Right renal pelvis (tissue), 4 donors: ENCODE results near the gene SWSAP1. TPM values are rescaled to one million over a fixed set of nuclear protein-coding genes. Genes with fewer than 3 reads are reported as not detected.
A peak's percentile ranks its signal among the peaks of the same experiment; 100 is the strongest.
"Not testable (repeated sequence)": the region's sequence is repeated elsewhere in the genome, so short reads cannot be mapped to it uniquely, and the experiment has no call there.

Experiments
- DNase-seq, 4 donors: peaks; one replicate each; pipeline ENCODE4 v3.0.0-alpha.2; 2013; ENCODE audit warnings: low read depth in 4 of 4, low spot score in 3 of 4, missing footprints in 1 of 4
- polyA plus RNA-seq, 4 donors: library from polyadenylated mRNA; unstranded; fragments of 120-200 nt; gene quantifications; one replicate each; pipeline ENCODE4 v1.2.1, GENCODE V29; 2013; ENCODE audit not compliant: insufficient read length in 4 of 4

Gene SWSAP1
- polyA plus RNA-seq, 4 donors: 2.7 to 4.0 (median 3.0) TPM

DNA sequence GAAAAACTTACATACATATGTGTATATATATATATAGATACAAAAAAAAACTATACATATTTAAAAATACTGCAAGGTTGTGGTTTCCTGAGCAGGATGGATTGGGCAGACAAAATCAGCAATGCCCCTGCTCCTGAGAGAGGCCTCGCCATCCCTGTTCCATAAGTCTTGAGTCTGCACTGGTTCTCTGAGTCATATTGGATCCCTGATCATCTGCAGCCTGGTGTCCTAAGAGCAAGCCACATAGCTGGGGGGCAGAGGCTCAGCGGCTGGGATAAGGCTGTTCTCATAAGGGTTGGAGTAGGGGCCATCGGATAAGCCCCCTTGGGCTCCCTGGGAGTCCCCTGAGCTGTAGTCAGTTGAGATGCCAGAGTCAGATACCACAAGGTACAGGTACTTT lies 3.3 kb downstream of the SWSAP1 start:
- DNase-seq: no peak

DNA sequence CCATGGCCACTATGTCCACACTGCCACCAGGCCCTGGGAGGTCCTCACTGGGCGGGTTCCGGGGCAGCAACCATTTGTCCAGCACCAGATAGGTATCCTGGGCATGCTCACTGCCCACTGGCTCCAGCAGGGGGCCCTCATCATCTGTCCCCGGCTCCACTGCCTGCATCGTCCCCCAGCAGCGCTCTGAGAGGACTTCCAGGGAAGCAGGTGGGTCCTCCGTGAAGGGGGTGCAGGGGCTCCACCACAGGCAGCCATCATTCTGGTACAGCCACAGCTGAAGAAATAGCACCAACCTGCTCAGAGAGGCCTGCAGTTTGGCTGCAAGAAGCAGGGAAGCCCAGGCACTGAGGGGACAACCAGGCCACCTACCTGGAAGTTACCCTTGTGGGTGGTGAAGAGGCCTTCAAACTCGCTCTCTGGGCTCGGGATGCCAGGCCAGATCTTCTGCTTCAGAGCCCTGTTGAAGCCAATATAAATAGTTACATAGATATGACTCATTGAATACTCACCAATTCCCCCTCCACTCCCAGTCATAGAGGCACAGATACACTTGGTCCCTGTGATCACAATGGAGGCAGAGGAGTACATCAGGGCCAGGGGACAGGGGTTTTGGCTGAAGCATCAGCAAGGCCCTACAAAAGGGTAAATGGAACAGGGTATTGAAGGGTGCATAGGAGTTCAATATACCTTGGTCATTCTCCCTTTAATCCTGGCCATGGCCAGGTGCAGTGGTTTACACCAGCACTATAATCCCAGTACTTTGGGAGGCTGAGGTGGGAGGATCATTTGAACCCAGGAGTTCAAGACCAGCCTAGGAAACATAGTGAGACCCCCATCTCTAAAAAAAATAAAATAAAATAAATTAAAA lies 4.1 kb downstream of the SWSAP1 start:
- no peak for DNase-seq

GRCh38 chr19:11379269-11379845 lies 4.9 kb downstream of the SWSAP1 start:
- DNase-seq: not testable (repeated sequence)

DNA sequence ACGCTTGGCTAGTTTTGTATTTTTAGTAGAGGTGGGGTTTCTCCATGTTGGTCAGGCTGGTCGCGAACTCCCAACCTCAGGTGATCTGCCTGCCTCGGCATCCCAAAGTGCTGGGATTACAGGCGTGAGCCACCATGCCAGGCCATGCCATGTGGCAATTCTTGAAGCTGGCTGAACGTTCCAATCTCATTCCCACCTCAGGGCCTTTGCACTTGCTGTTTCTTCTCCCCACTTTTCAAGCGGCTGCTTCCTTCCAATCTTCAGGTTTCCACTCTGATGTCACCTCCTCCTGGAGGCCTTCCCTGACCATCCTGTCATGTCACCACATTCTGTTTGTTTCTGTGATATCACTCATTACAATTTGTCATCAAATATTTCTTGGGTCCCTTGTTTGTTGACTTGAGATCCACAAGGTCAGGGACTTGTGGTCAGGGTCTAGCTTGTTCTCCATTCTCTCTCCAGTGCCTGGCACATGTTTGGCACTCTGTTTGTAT lies 5.4 kb downstream of the SWSAP1 start:
- DNase-seq: no peak

GRCh38 chr19:11380653-11381537 lies 6.4 kb downstream of the SWSAP1 start:
- peak; percentile 87 to 95 (median 94) for DNase-seq

GRCh38 chr19:11382898-11383705 lies 8.6 kb downstream of the SWSAP1 start:
- no peak for DNase-seq

DNA sequence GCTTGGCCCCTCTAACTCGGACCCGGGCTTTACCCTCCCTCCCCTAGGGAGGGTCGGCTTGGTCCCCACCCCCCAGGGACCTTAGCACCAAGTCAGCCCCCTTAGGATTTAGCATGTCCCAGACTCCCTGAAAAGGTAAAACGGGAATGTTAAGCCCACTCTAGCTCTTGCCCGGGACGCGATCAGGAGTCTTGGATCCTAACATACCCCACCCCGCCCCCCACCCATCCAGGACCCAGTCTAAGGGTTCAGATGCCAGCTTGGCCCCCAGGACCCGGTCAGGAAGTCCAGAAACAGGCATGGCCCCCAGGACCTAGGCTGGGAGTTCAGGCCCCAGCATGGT lies 9.2 kb downstream of the SWSAP1 start:
- DNase-seq: no peak

DNA sequence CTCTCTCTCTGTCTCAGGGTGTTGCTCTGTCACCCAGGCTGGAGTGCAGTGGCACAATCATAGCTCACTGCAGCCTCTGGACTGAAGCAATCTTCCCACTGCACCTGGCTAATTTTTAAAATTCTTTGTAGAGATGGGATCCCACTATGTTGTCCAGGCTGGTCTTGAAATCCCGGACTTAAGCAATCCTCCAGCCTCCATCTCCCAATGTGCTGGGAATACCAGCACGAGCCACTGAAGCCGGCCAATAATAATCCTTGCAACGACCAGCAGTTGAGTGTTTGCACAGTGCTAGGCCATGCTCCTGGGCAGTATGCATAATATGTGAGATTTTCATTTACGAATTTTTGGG lies 10.3 kb downstream of the SWSAP1 start:
- DNase-seq: no peak

- DNase-seq: no peak
Measured at GRCh38 chr19:11387162-11388034, 12.9 kb downstream of the SWSAP1 start.

DNA sequence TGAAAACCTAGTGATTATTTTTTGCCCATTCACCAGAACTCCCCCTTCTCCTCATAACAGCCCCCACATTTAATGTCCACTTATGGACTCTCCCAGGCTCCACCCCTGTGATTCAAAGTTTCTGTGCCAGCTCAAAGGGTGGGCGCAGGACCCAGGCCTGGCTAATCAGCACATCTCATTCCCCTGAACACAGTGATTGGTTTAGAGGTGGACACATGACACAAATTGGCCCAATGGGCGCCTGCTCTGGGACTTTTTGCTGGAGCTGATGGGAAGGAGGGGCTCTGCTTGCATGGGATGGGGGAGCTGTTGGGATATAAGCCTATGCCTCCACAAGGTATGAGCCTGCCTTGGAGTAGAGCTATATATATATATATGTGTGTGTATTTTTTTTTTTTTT lies 15.9 kb downstream of the SWSAP1 start:
- DNase-seq: no peak

DNA sequence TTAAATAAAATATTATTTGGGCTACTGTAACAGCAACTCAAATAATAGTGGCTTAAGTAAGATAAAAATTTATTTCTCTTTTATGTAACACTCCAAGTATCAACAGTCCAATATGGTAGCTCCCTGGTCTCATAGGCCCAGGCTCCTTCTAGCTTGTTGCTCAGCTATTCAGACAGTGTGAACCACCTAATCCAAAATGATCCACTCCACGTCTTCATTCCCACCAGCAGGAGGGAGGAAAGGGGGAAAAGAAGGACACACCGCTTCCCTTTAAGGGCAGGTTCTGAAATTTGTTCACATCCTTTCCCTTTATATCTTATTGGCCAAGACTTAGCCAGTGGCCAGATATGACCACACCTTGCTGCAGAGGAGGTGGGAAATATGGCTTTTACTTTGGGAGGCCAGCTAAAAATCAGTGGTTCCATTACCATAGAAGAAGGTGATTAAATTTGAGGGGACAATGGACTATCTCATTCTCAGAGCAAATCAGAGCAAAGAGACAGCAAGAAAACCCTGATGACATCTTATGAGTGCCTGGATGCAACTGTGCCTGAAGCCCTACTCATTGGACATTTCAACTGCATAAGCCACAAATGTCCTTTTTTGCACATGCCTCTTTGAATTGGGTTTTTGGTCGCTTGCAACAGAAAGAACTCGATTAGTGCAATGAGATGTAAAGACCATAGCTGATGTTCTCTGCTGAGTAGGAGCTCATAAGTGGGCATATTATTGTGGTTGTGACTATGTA lies 16.6 kb downstream of the SWSAP1 start:
- no peak for DNase-seq

- no peak for DNase-seq
Measured at GRCh38 chr19:11397089-11397610, 22.7 kb downstream of the SWSAP1 start.

DNA sequence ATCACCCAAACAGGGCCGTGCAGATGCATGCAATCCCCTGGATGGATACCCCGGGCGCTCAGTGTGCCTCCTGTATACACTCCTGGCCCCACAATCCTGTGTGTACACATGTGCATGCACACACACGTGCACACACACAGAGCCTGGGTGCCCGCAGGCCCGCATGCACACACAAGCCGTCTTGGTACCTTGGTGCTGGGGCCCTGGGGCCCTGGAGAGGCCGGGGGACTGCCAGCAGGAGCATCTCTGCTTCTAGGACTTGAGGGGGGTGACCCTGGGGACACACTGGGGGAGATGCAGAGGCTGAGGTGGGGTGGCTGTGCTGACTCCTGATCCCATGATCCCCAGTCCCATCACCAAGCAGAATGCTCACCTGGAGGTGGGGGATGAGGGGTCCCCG lies 25.2 kb downstream of the SWSAP1 start:
- DNase-seq: no peak

DNA sequence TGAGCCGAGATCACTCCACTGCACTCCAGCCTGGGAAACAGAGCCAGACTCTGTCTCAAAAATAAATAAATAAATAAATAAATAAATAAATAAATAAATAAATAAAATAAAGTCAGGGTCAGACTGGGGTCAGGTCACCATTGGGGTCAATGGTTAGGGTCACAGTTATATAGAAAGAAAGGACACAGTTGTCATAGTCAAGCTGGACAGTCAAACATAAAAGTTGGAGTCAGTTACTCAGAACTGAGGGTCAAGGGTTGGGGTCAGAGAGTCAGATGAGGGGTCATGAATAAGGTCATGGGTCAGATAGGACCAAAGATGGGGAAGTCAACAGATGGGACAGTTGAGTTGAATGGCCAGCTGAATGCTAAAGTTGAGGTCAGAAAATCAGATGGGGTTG lies 26.3 kb downstream of the SWSAP1 start:
- no peak for DNase-seq

DNA sequence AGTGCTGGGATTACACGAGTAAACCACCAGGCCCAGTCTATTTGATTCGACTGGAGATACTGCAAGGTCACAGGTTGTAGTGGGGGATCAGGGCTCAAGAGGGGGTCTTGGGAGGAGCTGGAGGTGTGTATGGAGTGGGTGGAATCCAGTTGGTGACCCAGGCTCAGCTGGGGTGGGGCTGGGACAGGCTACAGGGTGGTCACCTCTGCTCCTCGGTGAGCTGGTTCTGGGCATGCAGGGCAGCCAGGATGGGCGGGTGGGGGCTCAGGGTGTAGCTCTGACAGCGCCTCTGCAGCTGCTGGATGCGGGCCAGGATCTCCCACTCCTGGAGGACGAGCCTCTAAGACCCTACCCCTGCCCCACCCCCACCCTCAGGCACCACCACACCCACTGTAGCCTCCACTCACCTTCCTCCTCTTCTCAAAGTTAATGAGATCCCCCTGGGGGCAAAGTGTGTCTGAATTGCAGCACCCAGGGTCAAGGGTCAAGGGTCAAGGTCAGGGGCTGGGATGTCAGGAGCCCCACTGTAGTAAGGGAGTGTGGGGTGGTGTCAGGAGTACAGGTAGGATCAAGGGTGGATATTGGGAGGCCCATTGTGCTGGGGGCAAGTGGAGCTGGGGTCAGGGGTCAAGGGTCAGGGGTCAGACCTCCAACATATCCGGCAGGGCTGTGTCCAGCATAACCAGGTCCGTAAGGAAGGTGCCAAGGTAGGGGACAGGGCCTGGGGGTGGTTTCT lies 27.5 kb downstream of the SWSAP1 start:
- no peak for DNase-seq

GRCh38 chr19:11404588-11405222 lies 30.2 kb downstream of the SWSAP1 start:
- DNase-seq: no peak

DNA sequence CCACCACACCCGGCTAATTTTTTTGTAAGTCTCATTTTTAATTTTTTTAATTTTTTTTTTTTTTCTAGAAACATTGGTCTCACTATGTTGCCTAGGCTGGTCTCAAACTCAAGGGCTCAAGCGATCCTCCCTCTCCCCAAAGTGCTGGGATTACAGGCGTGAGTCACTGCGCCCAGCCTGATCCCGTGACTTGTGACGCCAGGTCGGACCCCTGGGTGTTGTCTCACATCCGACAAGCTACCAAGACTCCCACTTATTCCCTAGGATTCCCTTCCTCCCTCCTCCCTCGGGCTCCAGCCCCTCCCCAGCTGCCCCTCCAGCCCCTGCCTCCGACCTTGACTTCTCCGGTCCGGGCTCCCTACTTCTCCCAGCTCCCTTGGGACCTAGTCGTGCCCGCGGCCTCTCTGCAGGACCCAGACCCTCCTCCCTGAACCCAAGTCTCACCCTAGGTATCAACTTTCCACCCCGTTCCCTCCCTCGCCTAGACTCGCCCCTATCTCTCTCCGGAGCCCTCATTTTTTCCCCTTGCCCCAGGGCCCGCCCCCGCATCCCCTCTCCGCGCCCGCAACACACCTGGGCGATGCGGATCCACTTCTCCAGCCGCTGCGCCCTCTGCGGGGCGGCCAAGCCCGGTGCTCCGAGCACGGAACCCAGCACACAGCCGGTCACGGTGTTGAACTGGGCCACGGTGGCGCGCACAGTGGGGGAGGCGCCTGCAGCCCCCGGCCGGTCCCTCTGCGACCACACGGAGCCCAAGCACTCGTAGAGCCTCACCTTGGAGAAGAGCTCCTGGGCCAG lies 31.6 kb downstream of the SWSAP1 start:
- DNase-seq: no peak
